NCI-H226 (cell line): ENCODE data around the gene MRPS9.

Experiments used
- DNase-seq: peaks from one replicate; pipeline ENCODE4 v3.0.0-alpha.2; 2015

Gene MRPS9

DNA sequence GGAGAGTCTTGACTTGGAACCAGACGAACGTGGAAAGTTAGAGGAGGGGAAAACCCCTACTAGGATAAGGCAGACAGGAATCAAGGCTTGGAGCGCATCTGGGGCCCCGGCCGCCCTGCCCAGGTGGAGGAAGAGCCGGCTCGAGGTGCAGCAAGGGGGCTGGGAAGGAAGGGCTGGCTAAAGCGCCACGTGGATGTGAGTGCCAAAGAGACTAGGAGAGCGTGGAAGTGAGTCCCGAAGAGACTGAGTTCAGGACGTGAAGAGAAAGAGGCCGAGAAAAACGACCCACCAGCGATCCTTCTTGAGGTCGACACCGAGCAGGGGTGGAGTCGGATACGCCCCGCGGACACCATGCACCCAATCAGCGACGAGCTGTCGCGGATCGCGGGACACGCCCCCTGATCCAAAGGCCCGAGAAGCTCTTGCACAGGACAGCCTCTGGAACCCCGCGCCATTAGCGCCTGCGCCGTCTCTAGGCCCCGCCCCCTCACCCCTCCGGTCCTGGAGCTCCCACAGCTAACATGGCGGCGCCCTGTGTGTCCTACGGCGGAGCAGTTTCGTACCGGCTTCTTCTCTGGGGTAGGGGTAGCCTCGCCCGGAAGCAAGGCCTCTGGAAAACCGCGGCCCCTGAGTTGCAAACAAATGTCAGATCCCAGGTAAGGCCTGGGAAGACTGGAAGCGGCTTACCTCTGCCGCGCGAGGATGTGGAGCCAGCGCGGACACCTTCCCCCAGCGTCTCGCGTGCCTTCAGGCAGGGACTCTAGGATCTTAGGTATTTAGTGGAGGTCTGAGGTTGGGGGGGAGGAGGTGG, at the start of gene MRPS9:
TSS of gene MRPS9 (plus strand) at position 498 of the 811 bp plus-strand sequence. CDS start at position 522, 24 bp downstream.
- DNase-seq, result peak; percentile 95

DNA sequence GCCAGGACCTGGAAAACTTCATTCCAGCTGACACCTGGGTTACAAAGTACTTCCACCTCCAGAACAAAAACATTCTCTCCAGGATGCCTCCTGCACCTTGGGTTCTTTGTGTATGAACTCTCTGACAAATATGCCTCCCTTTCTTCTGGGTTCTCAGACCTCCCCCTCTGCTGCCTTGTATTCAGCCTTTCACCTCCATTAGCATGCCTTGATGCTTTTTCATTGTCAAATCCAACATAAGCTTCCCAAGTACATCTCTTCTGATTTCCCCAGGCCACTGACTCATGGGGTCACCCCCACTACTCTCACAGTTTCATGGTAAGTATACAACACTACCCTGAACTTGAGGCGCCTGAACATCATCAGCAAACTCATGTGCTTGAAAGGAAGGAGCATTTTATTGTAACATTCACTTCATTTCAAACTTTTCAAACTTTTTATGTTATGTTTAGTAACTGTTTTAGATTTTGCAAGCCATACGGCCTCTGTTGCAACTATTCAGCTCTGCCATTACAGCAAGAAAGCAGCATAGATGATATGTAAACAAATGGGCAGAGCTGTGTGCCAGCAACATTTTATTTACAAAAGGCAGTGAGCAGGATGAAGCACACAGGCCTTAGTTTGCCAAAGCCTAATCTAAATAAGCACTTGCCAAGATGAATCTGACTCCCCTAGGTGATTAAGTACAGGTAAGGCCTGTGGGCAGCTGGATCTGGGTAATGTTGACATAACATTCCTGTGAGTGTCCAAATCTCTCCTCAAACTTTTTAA, 32.5 kb upstream of the MRPS9 start:
- DNase-seq, result no peak

DNA sequence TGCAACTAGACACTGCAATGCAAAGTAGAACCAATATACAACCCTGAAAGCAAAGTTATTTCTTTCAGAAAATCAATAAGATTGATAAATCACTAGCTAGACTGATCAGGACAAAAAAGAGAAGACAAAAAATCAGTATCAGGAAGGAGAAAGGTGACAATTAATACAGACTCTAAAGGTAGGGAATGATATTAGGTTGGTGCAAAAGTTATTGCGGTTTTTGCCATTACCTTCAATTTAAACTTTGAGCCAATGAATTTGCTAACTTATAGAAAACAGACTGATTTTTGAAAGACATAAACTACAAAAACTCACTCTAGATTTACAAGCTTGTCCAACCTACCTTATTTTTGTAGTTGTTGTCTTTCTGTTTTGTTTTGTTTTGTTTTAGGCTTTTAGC, 30.5 kb upstream of the MRPS9 start:
- no peak for DNase-seq

DNA sequence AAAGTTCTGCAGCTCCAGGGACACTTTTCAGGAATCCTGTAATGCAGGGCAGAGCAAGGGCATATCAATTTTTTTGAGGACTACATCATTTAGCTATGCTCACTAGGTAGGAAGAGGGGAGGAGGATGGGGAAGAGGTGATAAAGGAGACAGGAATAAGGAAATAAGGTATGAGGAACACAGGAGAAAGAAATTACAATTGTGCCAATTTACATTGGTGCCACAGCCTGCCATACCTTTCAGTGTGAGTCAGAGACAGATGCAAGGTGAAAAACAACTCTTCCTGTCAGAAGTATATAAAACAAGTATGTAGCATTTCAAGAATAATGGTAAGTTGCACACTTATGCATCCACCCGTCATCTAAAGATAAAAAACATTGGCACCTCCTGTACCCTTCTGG, 5.4 kb upstream of the MRPS9 start:
- no peak for DNase-seq

GRCh38 chr2:105034170-105034569, 3.7 kb upstream of the MRPS9 start:
- DNase-seq, result no peak

DNA sequence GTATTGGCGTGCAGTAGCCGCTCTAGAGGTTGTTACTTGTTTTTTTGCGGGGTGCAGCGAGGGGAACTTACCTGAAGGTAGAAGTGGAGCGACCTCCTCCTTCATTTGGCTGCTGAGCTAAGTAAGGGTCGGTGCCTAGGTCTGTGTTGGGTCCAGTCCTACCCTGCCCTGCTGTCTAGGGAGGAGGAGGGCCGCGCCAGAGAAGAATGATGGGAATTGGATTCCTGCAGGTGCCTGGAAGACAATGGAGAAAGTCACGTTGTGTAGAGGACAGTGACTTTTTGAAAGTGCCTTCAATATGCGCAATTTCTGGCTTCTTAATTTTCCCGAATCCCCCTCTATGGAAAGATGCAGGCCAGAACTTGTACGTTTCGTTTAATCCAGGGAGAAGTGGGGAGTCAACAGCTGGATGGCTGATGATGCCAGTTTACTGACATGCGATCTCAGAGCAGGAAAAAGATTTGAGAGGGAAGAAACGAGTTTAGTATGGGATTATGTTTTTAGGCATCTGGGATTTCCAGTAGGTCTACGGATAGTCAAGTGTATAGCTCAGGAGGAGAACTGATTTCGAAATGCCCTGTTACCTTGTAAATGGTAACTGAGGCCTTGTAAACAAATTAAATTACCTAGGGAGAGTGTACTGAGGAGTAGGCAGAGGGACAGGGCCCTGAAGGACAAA, 653 bp downstream of the MRPS9 start:
- DNase-seq, result no peak

DNA sequence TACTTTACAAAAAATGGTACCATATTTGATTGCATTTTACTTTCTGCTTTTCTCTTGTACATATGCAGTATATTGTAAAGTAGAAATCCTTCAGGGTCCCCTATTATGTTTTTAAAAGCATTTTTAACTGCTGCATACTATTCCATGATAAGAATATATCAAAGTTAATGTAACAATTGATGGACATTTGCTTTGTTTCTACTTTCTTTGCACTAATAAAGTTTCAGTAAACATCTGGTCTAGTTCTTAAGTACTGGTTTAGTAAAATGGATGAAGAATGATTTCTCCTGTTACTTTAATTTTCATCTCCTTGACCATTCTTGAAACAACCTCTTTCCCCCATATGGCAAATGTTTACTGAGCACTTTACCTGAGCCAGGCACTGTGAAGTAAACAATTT, 1.7 kb downstream of the MRPS9 start:
- no peak for DNase-seq

GRCh38 chr2:105042189-105042588, 4.3 kb downstream of the MRPS9 start:
- no peak for DNase-seq

GRCh38 chr2:105052773-105053172, 14.9 kb downstream of the MRPS9 start:
- DNase-seq, result peak; percentile 62

GRCh38 chr2:105055613-105056012, 17.7 kb downstream of the MRPS9 start:
- no peak for DNase-seq

DNA sequence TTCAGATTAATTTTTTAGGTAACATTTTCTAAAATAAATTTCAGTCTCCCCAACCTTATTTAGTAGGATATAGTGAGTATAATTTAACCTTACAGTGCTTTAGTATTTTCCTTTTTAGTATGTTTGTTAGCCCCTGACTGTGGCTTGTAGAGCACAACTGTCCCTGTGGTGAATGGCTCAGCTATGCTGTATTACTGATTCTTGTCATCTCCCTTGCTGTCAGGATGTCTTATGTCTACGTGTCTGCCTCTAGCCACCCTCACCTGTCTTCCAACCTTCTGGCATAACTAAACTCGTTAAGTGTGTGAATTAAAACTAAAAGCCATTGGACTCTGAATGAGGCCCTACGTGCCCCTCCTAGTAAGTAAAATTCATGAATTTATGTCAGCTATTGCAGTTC, 18.4 kb downstream of the MRPS9 start:
- DNase-seq, result no peak

DNA sequence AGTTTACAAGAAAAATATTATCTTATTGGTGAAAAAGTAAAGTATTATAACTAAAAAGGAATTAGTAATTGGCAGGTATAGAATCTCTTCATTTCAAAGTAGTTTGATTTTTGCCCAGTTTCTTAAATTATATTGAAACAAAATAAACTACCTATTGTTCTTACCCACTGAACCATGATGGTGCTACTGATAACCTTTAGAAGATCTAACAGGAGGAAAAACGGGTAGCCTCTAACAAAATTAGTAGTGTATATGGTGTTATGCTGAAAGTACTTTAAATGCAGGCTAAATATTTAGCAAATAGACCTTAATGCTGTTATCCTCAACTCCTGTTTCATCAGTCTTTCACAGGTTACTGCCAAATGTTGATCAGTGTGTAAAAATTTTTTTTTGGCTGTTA, 19.1 kb downstream of the MRPS9 start:
- DNase-seq, result no peak

DNA sequence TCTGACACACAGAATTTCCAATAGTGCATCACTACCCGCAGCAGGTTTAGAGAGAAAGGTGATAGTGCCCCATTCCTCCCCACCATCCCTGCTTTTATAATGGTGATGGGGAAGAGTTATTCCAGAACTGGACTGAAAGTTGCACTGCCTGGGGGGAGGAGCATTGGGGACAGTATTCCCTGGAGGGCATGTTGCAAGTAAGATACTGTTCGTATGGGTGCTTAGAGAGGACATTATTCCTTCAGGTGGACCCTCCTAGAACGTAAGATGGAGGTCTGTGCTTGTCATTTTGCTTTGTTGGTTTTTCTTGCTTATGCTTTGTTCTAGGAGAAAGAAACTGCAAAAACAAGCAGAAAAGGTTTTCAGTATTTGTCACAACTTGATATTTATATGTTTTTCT, 23.7 kb downstream of the MRPS9 start:
- no peak for DNase-seq

GRCh38 chr2:105062158-105062557, 24.3 kb downstream of the MRPS9 start:
- no peak for DNase-seq

GRCh38 chr2:105068387-105068786, 30.5 kb downstream of the MRPS9 start:
- DNase-seq, result no peak

DNA sequence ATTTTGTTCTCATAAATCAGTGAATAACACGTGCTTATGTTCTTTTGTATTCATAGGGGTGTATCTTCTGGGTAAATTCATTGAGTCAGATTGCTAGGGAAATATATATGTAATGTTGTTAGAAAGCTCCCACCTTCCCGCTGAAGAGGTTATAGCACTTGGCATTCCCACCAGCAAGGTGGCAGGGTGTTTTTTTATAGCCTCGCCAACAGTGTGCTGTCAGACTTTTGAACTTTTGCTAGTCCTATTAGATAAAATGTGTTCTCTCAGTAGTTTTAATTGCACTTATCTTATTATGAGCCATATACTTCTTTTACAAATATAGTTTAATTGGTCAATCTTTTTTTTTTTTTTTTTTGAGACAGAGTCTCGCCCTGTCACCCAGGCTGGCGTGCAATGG, 31.0 kb downstream of the MRPS9 start:
- no peak for DNase-seq

DNA sequence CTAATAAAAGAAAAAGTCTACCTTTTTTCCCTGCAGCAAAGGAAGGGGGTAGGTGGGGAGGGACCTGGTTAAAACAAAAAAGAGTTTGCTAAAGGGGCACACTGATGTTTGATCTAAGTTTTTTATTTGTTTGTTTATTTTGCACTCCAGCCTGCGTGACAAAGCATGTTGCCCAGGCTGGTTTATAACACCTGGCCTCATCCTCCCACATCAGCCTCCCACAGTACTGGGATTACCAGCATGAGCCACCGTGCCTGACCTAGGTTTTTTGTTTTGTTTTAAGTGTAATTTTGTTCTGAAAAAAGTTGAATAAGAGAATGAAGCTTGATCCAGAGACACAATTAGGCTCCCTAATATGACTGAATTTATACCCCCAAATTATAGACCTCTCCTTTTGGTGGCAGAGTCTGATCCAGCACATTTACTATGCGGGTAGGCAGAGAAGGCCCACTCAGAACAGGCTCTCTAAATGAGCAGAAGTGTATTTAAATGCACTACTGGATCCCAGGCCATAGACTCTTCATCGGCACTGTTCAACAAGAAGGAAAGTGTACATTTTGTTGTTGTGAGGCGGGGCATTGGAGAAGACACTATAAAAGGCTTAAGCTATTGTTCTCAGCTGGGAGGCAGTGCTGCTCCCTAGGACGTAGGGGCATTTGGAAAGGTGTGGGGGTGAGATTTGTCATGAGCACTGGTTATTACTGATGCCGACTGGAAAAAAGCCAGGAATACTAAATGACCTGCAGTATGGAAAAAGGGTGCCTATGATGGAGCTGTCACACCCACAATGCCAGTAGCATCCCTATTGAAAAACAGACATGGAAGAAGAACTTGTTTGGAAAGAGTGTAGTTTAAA, 32.4 kb downstream of the MRPS9 start:
- DNase-seq, result no peak

DNA sequence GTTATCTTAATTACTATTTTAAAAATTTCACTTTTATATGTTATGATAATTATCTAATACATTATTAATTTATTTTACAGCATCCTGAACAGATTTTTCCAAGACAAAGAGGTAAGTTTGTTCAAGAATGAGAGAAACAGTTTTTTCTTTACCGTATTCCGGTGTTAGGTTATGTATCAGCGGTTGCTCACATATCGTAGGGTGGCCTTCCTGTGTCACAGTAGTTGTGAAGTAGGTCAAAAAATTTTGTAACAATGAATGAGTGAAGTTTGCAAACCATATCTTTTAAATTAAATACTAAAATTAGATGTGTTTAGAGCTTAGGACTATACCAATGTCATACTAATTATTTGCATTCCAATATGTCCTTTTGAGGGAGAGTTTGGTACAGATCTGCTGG, 33.5 kb downstream of the MRPS9 start:
- DNase-seq, result no peak

DNA sequence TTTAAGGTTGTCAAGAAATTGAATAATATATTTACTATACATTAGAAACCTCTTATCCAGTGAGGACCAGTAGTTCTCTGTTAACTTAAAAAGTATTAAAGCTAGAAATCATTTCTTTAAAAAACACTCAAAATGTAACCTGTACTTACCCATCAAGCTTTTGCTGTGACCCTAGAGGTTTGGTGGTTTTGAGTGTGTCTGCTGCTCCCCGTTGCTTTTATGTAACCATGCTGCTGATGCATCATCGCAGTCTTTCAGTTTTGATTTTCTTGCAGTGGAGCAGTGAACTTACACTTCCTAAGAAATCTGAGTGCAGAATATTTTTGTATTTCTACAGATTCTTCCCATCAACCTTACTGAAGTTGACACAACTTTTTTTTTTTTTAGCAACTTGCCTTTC, 34.2 kb downstream of the MRPS9 start:
- DNase-seq, result no peak

GRCh38 chr2:105073591-105073990, 35.7 kb downstream of the MRPS9 start:
- DNase-seq, result no peak

- no peak for DNase-seq
Measured at GRCh38 chr2:105076121-105076520, 38.3 kb downstream of the MRPS9 start.

- DNase-seq, result no peak
Measured at GRCh38 chr2:105078906-105079495, 41.1 kb downstream of the MRPS9 start.
